Fibroblast of peridontal ligament (primary cell): ENCODE data around the gene NDEL1.

Experiments used
- DNase-seq: peaks from one replicate; pipeline ENCODE4 v3.0.0-alpha.2; 2010; ENCODE audit errors: extremely low read depth

NDEL1 gene

GRCh38 chr17:8455665-8456209, 20.1 kb downstream of the NDEL1 start:
- DNase-seq, result no peak

DNA sequence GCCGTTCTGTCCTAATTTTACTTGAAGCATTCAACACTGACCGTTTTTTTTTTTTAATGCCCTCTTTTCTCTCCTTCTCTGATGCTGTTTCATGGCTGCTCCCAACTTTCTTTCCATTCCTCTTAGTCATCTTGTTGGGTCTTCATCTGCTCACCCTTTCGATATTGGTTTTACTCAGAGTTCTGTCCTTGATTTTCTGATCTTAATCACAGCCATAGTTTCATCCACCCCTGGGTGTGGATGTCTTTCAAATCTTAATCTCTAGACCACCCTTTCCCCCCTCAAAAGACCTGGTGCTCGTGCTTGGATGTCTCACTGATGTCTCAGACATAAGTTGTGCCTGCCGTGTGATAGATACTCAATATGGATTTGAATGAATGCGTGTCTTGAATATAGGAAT, 22.4 kb downstream of the NDEL1 start:
- no peak for DNase-seq

GRCh38 chr17:8459107-8459506, 23.4 kb downstream of the NDEL1 start:
- DNase-seq, result no peak

- no peak for DNase-seq
Measured at GRCh38 chr17:8459831-8460230, 24.1 kb downstream of the NDEL1 start.

GRCh38 chr17:8462564-8462963, 26.9 kb downstream of the NDEL1 start:
- no peak for DNase-seq

DNA sequence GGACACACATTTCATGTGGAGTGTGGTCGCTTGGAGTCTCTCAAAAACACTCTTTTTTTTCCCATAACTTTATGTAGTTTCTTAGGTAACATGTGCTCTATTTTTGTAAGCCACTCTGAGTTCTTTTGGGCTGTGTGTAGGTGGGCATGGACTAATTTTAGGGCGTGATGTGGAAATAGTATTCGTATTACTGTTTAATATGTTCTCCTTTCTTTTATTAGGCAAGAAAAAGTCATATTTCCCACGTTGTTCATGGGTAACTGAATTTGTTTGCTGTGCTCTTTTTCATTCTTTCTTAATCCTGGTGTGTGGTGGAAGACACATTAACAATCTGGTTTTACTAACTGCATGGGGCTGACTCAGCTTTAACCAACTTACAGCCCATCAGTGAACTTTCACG, 27.4 kb downstream of the NDEL1 start:
- DNase-seq, result peak; percentile 67

GRCh38 chr17:8464941-8465340, 29.3 kb downstream of the NDEL1 start:
- DNase-seq, result no peak

DNA sequence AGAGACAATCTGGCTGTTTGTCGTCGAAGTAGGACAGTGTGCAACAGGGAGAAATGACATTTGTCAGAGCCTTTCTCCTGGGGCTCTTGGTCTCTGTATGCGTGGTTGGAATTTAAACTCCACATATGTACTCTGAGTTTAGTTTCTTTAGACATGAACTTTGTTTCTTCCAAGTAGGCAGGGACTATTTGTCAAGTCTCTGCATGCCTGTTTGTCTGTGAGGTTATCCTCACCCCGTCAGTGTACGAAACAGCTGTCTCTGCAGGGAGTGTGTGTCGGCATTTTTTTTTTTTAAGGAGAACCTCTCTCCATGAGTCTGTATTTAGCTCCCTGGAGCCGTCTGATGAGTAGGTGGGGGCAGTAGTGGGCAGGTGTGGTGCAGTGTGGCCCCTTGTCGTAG, 29.7 kb downstream of the NDEL1 start:
- no peak for DNase-seq

DNA sequence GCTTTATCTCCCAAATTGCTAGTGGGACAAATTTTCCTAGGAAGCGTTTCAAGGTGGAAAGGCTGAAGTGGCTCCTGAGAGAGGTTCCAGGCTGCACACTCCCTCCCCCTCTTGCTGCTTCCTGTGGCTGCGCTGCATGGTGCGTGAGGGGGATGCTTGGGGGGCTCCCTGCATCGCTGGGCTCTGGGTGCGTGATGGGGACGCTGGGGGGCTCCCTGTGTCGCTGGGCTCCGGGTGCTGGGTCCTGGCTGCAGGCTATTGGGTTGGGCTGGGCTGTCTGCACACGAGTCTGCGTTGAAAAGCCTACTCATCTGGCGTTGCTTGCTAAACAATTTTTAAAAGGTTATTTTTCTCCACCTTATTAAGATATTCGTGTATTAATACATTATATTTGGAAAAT, 30.1 kb downstream of the NDEL1 start:
- no peak for DNase-seq

DNA sequence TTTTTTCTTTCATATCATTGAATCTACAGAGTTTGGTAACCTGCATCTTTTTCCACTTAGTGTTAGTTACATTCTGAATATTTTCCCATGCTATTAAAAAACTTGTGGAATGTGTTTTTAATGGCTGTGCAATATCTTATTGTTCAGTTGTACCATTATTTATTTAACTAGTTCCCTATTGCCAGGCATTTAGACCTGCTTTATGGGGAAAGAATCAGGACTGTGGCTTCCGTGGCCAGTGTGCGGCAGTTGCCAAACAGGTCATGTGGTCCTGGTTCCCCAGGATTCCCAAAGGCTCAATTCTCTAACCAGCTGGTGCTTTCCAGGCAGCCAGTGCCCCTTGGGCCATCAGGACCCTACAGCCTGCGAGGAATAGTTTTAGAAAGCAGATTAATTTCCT, 30.8 kb downstream of the NDEL1 start:
- DNase-seq, result peak; percentile 86

GRCh38 chr17:8466873-8467272, 31.2 kb downstream of the NDEL1 start:
- DNase-seq, result no peak

GRCh38 chr17:8467527-8467926, 31.8 kb downstream of the NDEL1 start:
- DNase-seq, result no peak

- DNase-seq, result no peak
Measured at GRCh38 chr17:8468127-8468526, 32.4 kb downstream of the NDEL1 start.

- no peak for DNase-seq
Measured at GRCh38 chr17:8468980-8469379, 33.3 kb downstream of the NDEL1 start.

DNA sequence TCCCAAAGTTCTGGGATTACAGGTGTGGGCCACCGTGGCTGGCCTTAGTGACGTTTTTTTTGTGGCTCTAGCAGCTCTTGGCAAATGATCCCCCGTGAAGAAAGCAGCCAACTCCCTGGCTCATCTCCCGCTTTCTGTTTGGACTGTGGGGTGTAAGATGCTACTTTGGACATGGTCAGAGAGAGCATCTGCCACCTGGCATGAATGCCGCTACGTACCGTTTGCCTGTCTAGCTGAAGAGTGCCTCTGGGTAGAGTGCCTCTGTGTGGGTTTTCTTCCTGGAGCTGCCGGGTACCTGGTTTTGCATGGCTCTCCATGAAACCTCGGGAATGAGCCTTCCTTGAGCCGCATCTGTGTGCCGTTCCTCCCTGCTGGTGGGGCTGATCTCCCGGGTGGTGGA, 34.3 kb downstream of the NDEL1 start:
- DNase-seq, result no peak

GRCh38 chr17:8470447-8471047, 34.9 kb downstream of the NDEL1 start:
- no peak for DNase-seq

DNA sequence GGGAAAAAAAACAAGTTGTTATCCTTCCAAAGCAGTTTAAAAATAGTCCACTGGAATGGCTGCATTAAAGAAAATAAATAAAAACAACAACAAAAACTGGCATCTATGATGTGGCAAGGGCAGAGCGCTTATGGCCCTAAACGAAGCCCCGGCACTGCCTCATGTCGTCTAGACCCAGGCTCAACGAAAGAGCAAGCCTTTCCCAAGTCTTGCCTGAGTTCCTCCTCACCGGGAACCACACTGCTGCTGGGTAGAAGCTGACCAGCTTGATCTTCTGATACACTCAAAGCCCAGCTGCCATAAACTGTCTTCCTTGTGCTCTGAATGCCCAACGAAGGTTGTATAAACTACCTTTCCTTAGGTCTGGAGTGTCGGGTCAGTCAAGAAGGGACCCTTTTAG, 37.0 kb downstream of the NDEL1 start:
- no peak for DNase-seq

DNA sequence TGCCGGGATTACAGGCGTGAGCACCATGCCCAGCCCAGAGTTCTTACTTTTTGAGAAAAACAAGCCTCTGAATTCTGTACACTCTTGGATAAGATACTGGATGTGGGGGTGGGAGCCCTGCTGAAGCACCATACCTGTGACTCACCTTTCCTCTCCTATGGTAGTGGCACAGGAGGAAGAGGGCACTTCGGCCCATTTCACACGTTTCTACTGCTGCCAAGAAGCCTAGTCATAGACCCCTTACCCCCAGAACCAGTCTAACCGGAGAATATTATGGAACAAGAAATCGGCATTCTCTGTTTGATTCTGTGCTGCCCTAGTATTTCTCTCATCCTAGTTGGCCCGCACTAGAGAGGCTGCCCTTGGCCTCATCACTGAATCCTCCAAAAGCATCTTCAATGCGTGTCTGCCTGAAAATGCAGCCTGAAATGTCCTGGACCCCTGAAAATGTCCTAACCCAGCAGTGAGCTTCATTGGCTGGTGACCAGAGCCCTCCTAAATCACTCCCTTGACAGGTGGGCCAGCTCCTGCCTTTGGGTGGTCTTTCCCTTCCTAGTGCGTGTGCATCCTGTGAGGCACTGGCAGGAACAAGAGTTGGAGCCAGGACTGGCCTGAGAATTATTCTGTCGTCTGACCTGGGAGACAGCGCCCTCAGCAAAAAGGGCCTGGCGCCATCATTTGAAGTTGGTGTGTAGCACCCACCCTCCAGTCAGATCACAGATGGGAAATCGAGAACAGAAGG, 37.9 kb downstream of the NDEL1 start:
- no peak for DNase-seq

GRCh38 chr17:8474826-8475225, 39.1 kb downstream of the NDEL1 start:
- DNase-seq, result no peak

GRCh38 chr17:8475227-8475626, 39.5 kb downstream of the NDEL1 start:
- DNase-seq, result no peak

GRCh38 chr17:8475781-8476180, 40.1 kb downstream of the NDEL1 start:
- no peak for DNase-seq

DNA sequence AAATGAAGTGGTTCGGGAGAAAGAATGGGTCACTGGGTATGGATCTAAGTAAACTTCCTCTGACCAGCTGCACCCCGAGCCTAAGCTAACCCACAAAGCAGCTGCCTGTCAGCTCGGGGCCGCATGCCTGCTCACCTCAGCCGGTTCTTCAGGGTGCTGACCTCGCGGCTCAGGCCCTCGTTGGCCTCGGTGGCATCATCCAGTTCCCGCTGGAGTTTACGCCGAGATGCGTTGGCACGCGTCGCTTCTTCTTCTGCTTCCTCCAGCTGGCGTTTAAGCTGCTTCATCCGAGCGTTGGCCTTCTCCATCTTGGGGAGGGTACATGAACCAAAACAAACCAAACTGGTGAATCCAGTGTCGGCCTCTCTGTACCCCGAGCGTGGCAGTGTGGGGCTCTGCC, 41.1 kb downstream of the NDEL1 start:
- DNase-seq, result no peak

GRCh38 chr17:8477171-8477570, 41.5 kb downstream of the NDEL1 start:
- DNase-seq, result no peak
